Activated CD4-positive, CD25-positive, alpha-beta regulatory T cell (primary cell): ENCODE results near the gene NOTCH1.
"Not testable (repeated sequence)": the region's sequence is repeated elsewhere in the genome, so short reads cannot be mapped to it uniquely, and the experiment has no call there.

Experiments used
- DNase-seq, 4 experiments: peaks; one replicate each; lab custom pipeline; 2025; lab: John Stamatoyannopoulos, UW

NOTCH1 gene

DNA sequence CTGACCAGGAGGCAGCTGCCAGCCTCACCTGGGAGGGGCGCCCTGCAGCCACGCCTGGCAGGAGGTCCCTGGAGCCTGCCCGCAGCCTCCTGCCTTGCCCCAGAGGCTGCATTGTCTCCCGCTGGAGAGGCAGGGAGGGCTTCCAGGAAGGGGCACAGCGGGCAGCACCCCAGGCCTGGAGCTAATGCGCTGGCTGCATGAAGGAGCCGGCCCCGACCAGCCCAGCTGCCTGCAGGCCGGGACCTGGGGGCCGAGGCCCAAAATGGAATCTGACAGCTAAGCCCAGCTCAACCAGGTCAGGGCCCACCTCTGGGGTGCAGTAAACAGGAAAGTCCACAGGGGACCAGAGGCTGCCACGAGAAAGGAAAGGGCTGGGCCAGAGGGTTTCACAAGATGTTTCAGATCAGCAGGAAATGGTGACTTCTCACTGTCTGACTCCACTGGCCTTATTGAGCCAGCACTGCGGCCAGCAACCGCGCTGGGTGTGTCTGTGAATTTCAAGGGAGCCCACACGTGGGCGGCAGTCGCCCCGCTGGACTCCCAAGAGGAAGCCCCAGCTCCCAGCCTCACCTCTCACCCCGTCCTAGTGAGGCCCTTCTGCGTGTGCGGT lies 18.6 kb upstream of the NOTCH1 start:
- DNase-seq, result no peak

DNA sequence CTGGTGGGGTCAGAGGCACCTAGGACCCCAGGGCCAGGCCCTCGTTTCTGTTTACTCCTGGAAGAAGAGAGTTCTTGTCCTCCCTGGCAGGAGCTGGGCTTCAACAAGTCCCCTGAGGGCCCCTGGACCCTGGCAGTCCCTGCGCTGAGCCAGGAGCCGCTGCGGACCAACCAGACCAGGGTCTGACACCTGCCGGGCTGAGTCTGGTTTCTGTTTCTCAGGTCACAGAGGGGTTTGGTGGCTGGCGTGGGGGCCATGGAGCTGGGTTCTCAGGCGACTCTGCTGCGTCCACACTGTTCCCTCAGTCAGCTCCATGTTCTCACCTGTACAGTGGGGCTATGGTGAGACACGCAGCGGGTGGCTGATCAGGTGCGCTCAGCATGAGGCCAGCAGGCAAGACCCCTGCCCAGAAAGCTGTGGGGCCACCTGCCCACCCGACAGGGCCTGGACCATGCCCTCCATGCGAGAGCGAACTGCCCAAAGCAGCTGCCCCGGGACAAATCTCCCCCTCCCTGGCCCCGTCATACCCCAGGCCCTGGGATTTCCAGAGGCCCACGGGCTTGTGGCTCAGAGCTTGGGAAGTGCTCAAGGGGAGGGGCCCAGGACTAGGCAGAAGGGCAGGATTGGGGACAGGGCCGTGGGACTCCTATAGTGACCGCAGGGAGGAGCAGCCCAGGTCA lies 17.9 kb upstream of the NOTCH1 start:
- no peak for DNase-seq

DNA sequence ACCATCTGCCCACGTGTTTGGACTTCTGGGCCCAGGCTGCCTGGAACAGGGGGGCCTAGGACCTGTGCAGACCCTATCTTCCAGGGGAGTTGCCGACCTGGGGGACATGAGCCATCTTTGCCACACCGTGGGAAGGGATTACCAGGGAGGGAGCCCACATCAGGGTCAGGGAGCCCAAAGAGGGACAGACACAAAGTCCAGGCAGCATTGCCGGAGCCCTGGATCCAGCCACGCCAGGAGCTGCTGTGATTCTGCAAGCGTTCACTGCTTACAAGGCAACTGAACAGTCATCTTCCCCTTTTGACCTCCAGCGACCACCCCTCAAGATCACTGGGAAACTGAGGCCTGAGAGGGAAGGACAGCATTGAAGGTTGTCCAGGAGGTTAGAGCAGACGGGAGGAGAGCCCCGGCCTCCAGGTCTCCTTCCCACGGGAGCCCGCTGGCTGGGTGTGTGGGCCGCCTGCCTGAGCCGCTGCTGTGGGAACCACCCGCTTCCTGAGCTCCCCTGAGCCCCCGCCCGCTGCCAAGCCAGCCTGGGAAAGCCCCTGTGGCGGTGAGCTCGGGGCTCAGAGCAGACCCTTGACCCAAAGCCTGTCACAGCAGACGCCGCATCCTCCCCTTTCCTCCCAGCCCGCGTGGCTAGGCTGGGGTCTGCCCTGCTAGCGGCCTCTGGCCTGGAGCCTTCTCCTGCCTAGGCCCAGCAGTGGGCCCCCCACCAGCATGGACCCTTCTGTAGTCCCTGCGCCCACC lies 17.1 kb upstream of the NOTCH1 start:
- no peak for DNase-seq

DNA sequence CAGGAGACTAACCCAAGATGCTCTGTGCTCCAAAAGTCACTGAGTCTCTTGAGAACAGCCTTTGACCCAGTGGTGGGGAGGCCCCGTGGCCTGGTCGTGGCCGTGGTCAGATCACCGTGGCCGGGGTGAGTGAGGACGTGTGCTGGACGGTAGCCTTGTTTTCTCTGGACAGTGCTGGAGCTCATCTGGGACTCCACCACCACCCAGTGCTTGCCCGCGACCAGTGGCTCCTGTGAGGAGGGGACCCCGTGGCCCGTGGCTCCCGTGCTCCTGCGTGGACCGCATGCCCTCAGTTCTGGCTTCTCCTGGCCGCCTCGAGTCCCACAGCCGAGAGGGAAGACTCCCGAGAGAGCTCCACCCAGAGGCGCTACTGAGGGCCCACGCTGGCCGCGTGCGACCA lies 15.9 kb upstream of the NOTCH1 start:
- DNase-seq, result no peak

DNA sequence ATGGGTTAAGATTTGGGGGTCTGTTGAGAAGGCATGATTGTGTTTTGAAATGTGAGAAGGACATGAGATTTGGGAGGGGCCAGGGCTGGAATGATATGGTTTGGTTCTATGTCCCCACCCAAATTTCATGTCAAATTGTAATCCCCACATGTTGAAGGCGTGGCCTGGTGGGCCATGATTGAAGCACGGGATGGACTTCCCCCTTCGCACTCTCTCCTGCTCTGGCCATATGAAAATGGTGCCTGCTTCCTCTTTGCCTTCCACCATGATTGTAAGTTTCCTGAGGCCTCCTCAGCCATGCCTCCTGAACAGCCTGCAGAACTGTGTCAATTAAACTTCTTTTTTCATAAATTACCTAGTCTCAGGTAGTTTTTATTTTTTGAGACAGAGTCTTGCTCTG lies 14.7 kb upstream of the NOTCH1 start:
- no peak for DNase-seq

DNA sequence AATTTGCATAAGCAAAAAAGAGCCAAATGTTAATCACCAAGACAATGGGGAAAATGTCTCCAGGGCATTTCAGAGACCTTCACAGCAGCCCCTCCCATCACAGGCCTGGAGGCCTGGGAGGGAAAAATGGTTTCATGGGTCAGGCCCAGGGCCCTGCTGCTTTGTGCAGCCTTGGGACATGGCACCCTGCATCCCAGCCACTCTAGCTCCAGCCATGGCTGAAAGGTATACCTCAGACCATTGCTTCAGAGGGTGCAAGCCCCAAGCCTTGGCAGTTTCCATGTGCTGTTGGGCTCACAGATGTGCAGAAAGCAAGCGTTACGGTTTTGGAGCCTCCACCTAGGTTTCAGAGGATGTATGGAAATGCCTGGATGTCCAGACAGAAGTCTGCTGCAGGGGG lies 13.5 kb upstream of the NOTCH1 start:
- not testable (repeated sequence) for DNase-seq

DNA sequence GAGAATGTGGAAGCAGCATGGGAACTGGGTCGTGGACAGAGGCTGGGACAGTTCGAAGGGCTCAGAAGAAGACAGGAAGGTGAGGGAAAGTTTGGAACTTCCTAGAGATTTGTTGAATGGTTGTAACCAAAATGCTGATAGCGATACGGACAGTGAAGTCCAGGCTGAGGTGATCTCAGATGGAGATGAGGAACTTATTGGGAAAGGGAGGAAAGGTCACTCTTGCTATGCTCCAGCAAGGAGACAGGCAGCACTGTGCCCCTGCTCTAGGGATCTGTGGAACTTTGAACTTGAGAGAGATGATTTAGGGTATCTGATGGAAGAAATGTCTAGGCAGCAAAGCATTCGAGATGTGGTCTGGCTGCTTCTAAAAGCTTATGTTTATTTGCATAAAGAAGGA lies 13.0 kb upstream of the NOTCH1 start:
- not testable (repeated sequence) for DNase-seq

DNA sequence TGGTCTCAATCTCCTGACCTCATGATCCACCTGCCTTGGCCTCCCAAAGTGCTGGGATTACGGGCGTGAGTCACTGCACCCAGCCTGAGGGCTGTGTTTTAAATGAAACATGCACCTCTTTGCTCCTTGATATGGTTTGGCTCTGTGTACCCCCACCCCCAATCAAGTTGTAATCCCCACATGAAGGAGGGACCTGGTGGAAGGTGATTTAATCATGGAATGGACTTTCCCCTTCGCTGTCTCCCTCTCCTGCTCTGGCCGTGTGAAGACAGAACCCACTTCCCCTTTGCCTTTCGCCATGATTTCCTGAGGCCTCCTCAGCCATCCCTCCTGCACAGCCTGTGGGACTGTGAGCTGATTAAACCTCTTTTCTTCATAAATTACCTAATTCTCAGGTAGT lies 12.5 kb upstream of the NOTCH1 start:
- DNase-seq, result no peak

DNA sequence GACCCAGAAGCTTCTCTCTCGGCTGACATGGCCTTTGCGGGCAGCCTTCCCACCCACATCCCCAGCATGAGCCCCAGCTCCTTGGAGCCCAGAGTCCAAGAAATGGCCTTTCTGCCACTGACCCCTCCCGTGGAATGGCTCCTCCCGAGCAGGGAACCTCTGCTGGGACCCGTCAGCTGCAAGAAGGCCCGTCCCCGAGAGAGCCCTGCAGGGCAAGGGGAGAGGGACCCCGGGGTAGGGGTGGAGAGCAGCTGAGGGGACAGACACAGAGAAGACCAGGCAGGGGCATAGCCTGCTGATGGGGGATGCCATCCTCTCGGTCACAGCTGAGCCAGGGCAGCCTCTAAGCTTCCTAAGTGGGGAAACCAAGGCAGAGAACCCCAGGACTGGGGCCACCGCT lies 11.2 kb upstream of the NOTCH1 start:
- DNase-seq, result no peak

DNA sequence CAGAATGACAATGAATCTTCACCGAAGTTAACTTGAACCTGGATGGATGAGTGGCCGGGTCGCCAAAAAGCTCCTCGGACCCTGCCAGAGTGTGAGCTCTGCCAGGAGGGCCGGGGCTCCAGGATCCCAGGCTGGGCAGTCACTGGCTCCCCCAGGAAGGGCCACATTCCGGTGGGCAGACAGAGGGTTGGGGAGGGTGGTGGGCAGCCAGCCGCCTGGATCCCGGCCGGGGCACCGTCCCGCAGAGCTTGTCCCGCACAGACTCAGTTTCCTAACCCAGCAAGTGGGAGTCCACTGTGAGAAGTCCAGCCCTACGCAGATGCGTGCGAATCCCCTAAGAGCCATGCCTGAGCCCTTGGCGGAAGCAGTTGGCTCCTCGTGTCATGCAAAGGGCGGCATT lies 10.3 kb upstream of the NOTCH1 start:
- no peak for DNase-seq

DNA sequence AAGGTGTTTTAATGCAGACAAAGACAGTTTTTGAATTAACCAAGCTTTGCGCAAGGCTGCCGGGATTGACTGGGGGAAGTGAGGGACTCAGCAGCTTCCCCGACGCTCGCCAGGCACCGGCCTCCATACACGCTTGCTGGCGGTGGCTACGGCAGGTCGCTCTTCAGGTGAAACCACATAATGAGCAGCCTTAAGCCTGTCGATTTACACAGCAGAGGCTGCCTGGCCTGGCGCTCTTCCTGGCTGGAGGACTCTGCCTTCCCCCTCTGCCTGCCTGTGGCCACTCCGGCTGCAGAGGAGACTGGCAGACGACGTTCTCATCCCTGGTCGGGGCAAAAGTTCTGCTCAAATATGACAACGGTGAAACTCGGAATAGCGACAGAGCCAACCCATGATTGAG lies 9.0 kb upstream of the NOTCH1 start:
- no peak for DNase-seq

DNA sequence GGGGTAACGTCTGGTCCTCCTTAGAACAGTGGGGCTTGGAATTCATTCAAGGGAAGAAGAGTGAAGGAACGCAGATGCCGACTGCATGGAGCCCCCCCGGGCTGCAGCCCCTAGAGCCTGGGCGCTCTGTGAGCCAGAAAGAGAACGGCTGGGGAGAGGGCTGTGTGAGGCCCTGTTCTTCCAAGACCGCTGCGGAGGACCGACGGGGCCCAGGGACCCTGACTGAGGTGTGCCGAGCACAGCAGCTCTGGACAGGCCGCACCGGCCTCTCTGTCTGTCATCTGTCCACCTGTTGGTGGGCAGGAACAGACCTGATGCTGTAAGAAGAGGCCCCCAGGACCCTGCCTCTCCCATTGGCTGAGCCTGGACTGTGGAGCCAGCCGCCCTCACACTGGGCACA lies 7.7 kb upstream of the NOTCH1 start:
- DNase-seq, result no peak

DNA sequence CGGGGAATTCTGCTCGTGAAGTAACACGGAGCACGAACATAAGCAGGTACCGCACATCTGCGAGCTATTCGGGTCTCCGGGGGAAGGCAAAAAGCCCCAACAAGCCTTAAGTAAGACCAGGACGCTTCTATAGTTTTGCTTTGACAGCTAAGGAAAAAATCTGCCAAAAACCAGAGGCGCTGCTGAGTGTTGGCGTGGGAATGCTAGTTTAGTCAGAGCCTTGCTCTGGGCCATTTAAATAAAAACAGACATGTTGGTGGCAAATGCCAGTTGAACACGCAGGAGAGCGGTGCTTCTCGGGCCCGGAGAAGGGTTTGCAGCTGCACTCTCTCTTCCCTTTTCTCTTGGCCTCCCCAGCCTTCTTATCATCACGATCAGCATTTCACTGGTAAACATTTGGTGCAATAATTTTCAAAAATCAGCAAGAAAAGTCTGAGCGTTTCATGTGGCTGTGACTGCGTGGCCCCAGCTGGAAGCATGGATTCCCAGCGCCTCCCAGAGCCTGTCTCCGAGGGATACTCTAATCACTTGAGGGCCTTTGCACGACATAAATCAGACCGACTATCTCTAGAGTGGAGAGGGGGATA lies 6.4 kb upstream of the NOTCH1 start:
- no peak for DNase-seq

DNA sequence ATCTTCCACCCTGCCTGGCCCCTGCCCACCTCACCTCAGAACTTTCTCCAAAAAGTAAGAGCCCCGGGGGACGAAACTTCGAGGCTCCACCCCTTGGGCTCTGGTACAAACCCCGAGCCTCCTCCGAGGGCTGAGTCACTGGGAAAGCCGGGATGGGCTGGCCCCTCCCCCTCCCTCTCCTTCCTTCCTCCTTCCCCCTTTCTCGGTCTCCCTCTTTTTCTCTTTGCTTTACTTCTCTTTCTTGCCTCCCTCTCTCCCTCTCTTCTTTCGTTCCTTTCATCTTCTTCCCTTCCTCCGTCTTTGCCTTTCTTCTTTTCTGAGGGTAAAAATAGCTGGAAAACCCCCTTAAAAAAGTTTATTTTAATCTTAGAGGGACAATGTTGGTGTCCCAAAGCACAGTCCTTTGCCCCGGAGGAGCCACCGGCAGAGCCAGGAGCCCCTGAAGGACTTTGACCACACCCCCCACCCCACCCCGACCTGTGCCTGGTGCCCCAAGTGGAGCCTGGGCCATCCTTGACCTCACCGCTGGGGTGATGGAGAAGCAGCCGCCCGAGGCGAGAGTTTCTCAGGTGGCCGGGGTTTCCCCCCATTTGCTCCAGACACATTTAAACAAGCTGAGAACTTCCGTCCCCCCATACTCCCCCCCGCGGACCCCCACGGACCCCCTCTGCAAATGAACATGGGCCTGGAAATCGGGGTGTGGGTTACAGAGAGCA lies 5.7 kb upstream of the NOTCH1 start:
- DNase-seq, result no peak

DNA sequence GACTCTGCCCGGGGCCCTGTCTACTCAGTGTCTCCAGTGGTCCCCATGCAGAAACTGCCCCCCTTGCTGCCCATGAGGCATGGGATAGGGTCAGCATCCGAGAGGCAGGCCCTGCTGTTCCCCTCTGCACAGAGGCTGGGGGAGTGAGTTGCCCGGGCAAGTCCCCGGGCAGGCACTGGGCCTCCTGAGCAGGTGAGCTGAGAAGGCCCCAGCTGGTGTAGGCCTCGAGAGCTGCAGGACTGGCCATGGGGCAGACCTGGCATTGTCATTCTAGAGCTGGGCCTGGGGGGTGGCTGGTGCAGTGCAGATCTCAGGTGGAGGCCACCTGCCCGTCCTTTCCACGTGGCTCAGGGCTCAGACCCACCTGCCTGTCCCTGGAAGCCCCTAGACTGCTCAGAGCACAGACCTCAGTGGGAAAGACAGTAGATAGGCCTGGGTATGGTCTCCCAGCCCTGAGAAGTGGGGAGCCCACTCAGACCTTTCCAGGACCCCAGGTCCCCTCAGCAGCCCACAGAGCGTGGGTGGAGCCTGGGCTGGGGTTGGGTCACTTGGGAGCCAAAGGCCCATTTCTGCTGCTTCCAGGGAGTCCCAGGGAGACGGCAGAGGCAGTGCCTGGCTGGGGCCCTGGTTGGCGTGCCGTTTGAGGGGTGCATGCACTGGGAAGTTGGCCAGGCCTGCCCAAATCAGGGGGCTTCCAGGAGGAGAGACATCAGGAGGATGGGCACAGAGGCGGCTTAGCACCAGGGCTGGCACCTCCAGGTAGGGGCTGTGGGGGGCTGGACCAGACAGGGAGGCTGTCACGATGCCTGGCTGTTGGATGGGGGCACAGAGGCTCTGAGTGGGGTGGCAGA lies 4.8 kb upstream of the NOTCH1 start:
- no peak for DNase-seq

DNA sequence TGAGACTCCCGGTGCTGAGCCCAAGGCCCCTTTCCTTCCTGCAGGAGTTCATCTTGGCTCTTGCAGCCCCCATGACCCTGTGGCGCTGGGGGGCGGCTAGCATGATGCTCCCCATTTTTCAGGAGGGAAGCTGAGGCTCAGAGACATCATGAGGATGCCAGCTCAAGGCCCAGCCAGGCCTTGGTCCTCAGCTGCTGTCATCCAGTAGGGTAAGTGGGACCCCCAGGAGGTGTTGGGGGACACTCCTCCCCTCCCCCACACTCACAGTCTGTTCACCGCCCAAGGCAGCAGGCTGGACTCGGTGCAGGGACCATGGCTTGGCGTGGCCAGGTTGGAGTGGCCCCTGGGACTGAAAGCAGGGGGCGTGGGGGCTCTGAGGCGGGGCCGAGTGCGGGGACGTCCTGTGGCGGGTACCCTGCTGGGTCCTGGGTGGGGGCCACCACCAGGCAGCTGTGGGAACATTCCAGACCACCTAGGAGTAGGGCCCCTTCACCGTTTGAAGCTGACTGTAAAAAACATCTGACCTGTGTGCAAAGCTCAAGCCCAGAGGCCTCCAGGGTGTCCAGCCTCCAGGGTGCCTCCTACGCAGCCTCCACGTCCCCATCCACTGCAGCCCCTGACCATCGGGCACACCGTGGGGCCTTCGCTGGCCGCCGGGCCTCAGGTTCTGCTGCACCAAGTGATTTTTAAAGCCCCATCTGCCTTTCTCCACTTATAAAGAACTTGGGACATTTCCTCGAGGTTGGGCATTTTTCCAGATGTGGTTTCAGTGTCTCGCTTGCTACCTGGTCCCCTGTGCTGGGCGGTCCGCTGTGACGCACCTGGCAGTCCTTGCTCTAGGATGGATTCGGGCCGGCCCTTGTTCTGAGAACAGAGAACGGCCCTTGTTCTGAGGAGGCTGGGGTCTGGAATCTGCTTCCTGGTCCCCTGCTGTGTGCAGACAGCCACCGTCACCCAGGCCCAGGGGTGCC lies 3.4 kb upstream of the NOTCH1 start:
- no peak for DNase-seq

DNA sequence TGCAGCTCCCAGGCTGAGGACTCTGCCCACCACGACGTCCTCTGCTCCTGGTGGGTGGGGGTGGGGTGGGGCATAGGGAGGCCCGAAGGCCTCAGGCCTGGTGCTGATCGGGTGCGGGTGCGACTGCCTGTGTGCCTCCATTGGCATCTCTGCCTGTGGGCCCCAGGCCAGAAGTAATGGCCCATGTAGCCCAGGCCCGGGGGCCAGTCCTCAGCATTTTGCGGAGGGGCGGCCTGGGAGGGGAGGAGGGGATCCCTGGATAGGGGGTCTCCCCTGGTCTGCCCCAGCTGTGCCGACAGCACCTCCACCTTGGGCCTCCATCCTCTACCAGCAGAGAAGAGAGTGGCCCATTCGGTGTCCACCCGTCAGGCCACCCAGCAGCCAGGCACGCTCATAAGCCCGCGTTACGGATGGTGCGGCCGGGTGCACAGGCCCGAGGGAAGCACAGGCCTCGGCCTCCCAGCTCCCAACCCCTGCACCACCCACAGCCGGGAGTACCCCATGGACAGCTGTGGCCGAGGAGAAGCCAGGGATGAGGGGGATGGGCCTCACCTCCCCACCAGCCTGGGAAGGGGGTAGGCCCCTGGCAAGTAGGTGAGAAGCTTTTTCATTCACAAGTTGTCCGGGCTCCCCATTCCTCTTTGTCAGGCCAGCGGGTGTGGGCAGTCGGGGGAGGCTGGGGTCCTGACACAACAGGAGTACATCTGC lies 1.8 kb upstream of the NOTCH1 start:
- DNase-seq, result no peak

DNA sequence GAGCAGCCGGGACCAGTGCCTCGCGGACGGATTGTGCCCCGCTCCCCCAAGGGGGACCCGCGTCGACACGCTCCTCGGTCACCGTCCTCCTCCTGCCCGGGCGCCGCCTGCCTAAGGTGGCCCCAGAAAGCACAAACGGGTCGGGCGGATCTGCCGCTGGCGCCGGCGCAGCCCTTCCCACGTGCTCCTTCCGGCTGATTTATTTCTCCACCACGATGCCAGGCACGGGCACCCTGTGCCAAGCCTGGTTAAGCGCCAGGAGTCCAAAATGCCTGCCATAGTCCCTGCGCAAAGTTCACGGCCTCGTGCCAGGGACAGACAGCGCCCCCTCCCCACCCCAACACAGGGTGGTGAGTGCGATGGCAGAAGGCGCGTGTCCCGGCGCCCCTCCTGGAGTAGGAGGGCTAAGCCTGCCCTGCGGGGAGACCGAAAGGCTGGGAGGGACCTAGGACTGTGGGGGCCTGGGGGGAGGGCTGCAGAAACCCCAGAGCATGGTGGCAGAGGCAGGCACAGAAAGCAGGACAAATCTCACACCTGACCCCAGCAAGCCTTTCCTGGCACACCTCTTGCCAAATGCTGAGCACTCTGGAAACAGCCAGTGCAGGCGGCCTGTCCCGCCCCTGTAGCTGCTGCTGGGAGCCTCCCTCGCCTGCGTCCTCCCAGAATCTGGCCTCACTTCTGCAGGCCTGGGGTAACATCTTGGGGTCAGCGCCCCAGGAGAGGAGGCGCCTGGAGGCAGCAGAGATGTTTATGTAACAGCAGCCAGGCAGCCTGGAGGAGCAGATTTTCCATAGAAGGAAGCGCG lies 1.1 kb upstream of the NOTCH1 start:
- DNase-seq, result peak in 2 of 4 experiments; percentile 48 to 53

DNA sequence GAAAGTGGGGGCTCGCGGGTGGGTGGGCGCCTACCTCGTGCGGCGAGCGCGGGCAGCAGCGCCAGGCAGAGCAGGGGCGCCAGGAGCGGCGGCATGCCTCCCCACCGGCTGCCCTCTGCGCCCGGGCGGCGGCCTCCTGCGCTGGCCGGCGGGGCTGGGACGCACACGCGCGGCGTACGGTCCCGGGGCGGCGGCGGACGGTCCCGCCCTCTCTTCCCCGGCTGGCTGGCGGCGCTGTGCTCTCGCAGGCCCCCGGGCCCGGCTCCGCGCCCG lies 220 bp downstream of the NOTCH1 start:
- no peak for DNase-seq
